DMS 273 treated with DMSO at 0.1 percent for 48 hours (cell line): ENCODE measurements around the gene MCUR1.
"Not testable (repeated sequence)": the region's sequence is repeated elsewhere in the genome, so short reads cannot be mapped to it uniquely, and the experiment has no call there.

Source experiments
- DNase-seq: peaks from one replicate; lab custom pipeline; 2025; lab: John Stamatoyannopoulos, UW

MCUR1 gene

DNA sequence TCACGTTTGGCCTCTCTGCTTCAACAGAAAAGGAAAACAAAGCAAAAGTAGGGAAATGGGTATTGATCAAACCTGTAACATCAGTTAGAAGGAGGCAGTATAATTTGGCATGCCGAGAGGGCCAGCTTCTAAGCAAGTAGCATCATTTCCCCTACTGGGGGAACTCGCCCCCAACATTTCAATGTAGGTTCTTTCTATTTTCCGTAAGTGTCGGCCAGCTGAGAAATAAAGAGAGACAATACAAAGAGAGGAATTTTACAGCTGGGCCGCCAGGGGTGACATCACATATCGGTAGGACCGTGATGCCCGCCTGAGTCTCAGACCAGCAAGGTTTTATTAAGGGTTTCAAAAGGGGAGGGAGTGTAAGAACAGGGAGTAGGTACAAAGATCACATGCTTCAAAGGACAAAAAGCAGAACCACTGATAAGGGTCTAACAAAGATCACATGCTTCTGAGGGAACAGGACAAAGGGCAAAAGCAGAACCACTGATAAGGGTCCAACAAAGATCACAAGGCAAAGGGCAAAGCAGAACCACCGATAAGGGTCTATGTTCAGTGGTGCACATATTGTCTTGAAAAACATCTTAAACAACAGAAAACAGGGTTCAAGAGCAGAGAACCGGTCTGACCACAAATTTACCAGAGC is 14.4 kb upstream of the MCUR1 start:
- not testable (repeated sequence) for DNase-seq

DNA sequence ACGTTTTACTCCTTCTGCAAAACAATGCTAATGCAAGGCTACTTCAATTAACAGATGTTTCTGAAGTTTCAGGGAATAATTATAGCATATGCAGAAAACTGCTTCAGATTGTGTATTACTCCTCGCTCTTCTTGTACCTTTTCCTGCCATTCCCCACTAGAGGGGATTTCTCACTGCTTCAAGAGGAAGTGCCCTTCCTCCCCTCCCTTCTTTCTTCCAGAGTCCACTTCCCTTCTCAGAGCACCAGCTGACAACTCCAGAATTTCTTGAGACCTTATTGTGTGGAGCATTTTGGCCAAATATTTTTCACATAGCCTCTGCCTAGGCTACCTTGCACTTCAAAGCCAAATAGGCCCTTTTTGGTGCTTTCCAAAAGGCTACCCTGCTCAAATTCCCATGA is 12.7 kb upstream of the MCUR1 start:
- no peak for DNase-seq

DNA sequence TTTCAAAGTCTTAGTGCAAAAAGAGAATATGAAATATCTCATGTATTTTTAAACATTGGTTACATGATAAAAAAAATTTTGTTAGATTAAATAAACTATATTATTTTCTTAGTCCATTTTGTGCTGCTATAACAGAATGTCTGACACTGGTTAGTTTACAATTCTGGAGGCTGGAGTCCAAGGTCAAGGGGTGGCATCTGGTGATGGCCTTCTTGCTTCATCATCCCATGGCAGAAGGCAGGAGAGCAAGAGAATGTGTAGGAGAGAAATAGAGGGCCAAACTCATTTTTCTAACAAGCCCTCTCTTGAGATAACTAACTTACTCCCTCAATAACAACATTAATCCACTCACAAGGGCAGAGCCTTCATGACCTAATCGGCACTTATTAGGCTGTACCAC is 11.5 kb upstream of the MCUR1 start:
- no peak for DNase-seq

DNA sequence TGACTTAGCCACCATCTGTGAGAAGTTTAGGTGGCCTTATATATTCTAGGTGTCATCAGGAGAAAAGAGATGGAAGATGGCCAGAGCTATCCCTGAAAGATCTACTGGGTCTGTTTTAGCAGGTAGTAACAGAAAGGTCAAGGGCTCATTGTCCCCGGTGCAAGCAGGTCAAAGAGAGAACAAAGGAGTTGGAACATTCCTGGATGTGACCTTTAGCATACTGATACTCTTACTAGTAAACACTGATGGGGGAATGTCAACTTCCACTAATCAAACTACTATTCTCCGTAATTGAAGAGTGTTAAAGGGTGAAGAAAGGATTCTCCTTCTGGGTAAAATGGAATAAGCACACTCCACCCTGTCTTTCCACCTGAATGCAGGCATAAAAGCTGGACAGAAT is 4.0 kb upstream of the MCUR1 start:
- no peak for DNase-seq

DNA sequence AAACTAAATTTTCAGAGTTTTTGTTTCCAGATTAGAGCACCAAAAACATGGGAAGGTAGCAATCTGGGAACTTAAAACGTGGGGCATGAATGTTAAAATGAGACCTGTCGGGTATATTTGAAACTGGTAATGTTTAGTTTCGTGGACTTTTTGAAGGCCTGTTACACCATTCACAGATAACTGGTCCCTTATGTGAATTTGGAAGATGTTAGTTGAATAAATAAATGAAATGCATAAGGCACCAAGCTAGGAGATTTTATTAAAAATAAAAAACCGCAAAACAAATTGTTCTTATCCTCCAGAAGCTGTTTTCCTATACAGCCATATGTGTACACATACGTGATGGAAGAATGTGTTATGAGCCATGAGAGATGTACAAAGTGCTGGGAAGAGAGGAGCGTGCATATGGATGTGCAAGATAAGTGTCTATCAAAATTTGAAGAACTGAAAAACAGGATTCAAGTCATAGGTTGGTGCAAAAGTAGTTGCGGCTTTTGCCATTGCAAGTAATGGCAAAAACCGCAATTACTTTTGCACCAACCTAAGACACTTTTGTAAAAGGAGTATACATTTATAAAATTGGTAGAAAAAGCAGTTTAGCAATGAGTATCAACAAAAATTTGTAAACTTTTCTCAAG is 700 bp upstream of the MCUR1 start:
- DNase-seq = no peak

DNA sequence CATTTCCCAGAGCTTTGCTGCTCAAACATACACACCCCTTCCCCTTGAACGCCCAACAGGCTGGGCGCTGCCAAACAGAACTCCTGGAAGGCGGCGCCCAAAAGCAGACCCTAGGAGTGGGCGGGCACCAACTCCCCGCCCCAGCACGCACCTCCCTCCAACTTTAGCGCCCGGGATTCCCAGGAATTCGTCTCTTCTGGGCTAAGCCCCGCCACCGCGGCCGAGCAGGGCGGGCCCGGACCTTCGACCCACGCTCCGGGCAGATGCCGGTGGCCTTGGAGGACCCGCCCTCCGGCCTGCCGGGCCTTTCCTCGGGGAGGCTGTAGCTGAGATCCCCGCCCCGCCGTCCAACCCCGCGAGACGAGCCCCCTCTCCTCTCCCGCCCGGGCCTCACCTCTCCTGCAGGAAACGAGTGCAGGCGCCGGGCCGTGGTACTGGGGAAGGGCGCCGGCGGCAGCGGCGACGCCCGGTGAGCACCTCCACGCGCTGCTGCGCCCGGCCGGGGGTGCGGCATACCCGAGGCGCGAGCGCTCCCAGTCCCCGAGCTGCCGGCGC is 659 bp downstream of the MCUR1 start:
- peak; percentile 28 for DNase-seq

DNA sequence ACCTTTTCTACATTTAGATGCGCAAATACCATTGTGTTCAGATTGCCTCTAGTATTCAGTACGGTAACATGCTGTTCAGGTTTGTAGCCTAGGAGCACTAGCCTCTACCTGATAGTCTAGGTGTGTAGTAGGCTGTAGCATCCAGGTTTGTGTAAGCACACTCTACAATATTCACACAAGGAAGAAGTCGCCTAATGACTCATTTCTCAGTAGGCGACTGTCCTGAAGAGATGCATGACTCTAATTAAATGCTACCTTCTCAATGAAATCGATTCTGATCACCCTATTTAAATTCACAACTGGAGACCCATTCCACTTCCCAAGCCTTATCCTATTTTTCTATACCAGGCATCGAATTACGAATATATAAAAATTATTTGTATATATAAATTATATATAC is 1.3 kb downstream of the MCUR1 start:
- no peak for DNase-seq

DNA sequence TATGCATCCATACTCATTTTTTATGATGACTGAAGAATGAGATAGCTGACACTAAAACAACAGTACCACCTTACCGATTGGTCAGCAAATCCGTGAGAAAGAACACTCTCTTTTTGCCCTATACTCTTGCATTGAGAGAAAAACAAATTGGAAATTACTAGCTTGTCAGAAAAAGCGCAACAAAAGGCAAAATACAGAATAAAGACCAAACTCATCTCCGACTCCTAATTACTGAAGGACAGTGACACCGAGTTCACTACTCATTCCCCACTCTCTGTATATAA is 2.1 kb downstream of the MCUR1 start:
- no peak for DNase-seq

DNA sequence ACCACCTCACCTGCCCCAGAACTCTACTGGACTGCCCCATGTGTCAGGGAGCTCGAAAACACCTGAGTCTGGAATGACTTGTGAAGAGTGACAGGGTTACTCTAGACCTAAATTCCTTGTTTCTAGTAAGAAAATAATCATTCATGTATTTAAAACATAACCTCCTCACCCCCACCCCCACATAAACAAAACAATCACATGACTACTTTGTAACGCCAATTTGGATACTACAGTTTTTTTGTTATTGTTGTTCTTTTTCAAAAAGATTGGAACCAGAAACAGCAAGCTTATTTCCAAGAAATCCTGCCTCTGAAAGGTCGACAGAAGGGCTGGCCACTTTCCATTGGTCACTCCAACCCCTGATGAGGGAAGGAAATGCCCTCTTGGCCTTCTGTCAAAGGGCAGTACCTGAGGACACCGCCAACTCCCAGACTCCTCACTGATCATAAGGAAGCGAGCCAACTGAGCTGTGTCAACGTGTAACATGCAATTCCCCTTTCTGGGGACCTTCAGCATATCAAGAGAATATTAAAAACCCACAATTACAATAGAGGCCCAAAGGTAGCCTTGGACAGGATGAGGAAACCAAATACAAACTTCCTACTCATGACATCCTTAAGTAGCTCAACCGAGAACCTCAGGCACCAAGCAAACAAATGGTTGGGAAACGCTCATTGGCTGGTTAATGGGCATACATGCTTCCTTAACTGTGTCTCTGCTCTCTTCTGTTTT is 2.6 kb downstream of the MCUR1 start:
- no peak for DNase-seq

DNA sequence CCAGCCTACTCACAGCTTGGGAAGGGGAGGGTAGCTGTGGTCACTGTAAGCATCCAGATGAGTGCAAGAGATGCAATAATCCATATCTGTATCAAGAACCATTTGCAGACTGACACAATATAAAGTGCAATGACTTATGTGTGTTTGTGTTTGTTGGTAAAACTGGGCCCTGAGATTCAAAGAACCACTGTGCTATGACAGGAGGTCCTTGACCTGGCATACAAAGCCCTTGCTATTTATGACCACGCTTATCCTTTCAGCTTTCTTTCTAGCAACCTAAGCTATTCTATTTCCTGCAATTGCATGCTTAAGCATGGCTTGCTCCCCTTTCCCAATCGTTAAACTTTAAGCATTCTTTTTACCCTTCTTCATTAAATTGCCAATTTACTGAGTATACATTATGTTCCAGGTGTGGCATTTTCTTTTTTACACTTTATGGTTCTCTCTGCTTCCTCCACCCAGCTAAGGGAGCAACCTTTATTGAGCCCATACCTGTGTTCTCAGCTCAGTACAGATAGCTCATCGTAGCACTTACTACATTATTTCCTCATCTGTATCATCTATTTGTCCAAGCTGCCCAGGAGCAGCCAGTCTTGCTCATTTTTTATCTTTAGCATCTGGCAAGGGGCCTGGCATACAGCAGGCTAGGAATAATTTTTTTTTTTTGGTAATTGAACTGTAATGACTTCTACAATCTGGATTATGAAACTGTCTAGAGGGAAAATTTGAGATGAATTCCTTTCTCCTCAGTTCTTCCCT is 3.5 kb downstream of the MCUR1 start:
- DNase-seq = no peak

DNA sequence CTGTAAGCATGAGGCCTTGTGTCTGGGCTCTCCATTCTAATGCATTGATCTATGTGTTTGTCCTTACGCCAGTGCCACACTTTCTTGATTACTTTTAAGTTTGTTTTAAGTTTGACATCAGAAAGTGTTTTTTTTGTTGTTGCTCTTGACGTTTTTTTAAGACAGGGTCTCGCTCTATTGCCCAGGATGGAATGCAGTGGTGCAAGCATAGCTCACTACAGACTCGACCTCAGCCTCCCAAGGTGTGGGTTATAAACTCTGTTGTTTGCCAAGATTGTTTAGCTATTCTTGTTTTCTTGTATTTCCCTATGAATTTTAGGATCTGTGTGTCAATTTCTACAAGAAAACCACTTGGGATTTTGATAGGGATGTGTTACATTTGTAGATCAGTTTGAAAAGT is 5.6 kb downstream of the MCUR1 start:
- no peak for DNase-seq

DNA sequence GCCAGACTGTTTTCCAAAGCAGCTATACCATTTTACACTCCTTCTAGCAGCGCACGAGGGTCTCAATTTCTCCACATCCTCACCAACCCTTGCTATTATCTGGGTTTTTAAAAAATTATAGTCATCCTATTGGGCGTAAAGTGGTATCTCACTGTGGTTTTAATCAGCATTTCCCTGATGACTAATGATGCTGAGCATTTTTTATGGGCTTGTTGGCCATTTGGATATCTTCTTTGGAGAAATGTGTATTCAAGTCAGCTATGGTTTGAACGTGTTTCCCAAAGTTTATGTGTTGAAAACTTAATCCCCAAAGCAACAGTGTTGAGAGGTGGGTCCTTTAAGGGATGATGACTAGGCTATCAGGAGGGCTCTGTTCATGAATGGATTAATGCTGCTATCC is 6.7 kb downstream of the MCUR1 start:
- DNase-seq = no peak

DNA sequence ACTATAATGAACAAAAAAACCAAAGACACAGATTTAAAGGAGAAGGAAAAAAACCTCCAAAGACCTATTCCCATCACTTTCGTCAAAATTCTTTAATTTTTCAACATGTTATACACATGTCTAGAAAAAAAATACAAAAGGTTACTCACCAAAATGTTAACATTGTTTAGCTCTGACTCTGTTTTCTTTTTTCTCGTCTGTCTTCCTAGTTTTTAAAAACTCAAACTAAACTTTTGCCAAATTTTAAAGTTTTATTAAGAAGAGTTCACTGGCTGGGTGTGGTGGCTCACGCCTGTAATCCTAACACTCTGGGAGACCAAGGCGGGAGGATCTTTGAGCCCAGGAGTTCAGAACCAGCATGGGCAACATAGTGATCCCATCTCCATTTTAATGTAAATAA is 10.8 kb downstream of the MCUR1 start:
- DNase-seq = no peak

DNA sequence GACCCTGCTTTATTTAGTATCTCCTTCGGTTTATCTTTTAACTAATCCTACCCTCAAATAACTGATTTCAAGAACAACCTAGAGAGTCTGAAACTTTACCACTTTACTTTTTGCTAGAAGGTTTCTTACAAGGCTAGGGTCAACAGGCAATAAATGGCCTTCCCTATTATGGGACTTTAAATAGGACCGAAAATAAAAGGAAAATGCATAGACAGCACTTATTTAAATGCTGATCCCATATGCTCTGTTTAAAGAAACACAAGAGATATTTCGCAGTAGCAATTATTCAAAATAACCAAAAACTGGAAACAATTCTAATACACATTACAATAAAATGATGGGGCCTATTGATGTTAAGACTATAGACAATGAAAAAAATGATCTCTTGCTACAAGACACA is 13.7 kb downstream of the MCUR1 start:
- no peak for DNase-seq

DNA sequence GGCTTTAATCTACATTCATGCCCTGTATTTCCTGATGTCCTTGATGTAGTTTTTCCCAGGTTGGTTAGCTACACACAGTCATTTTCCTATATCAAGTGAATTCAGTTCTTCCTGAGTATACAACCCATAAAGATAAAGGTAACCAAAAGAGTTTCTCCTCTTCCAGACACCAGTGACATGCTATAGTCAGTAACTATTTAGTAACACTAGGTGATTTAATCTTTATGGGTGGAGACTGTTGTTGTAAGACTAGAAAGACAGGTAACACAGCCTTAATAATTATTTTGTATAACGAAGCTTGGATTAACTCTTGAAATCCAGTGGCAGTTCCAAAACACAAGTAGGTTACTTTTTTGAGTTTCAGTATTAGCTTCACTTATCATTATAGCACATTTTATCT is 17.6 kb downstream of the MCUR1 start:
- no peak for DNase-seq

DNA sequence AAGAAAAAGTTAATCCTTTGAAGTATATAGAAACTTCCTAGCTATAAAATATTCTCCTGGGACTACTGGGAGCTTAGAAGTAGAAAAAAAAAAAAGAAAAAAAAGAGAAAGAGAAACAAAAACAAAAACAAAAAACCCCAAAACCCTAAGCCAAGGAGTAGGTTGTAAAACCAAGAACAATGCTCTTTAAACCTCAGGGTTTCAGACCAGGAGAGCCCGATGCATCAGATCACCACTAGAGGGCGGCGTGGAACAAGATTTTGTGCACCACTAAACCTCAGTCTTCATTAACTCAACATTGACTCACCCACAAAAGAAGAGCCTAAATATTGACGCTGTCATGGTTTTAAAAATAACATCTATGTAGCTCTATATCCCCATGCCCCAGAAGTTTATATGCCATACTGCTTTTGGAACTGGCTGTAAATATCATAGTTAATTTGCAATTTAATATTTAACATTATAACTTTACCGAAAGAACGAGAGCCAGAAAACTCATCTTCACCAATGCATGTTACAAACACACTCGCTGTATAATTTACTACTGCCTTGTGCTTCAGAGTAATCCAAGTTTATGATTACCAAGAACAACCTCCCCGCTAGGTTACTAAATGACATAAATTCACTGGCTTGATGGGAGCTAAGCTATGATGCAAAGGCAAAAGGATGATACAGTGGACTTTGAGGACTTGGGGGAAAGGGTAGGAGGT is 19.2 kb downstream of the MCUR1 start:
- peak; percentile 35 for DNase-seq

DNA sequence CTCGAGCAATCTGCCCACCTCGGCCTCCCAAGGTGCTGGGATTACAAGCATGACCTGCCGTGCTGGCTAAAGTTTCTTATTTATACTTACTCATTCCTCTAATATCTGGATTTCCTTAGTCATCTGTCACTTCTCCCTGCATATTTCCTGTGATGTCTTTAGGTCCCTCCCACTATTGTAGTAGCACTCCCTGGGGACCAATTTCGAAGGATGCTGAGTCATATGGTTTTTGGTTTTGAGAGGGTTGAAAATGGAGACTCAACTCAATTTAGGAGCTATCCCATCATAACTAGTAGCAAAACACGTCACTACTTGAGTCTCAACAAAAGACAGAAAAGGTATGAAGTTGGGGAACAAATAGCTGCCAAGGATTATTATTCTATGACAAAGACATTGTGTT is 20.2 kb downstream of the MCUR1 start:
- DNase-seq = no peak

DNA sequence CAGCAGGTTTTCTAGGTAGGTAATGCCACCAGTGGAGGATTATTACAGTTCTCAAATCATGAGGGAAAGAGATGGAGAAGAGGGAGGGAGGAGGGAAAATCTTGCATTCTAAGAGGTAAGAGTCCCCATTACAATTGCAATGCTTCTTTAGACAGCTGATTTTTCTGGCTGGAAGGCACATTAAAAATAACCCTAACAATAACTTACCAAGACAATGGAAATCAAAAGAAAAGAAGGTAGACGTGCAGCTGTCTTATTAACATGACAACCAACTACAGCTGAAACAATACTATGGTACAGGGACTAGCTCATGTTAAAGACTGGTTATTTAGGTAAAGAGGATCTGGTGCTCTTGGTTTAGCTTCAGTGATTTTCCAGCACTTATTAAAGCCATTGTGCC is 24.6 kb downstream of the MCUR1 start:
- DNase-seq = no peak

DNA sequence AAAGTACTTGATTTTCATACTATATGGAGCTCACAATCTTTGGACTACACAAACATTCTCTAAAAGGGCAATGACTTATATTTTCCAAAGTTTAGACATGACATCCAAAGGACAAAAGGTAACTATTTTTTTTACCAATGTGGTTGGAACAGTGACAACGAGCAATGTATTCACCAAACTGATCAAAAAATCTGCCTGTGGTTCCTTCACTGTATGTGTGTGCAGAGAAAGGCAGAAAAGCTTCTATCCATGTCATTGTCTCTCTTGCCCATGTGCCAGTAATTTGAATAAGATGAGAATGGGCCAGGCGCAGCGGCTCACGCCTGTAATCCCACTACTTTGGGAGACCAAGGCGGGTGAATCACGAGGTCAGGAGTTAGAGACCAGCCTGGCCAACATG is 25.5 kb downstream of the MCUR1 start:
- DNase-seq = no peak

DNA sequence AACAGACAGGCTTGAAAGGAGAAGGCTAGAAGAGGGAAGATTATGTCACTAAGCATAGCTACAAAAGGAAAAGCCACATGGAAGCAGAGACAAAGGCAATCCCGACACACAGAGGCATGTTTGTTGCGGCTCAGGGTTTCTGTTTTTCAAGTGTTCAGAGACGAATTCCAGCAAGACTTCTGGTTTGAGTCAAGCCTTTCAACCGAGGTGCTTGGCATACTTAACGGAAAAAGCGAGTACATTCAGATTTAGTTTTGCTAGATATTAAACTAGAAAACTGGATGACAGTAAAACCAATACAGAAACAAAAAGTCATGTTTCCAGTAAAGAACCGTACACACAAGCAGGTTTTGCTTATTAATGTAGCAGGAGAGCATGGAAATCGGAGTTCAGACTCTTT is 27.2 kb downstream of the MCUR1 start:
- no peak for DNase-seq

DNA sequence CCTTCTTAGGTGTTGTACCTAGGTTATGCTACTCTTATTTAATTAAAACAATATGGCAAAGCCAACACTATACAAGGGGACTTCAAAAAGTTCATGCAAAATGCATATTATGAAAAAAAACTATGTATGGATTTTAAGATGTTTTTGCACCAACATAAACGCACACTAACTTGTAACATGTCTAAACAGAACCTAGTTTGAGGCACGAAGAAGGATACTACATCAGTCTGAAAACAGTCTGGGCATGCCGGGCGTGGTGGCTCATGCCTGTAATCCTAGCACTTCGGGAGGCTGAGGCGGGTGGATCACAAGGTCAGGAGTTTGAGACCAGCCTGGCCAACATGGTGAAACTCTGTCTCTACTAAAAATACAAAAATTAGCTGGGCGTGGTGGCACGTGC is 34.2 kb downstream of the MCUR1 start:
- not testable (repeated sequence) for DNase-seq

DNA sequence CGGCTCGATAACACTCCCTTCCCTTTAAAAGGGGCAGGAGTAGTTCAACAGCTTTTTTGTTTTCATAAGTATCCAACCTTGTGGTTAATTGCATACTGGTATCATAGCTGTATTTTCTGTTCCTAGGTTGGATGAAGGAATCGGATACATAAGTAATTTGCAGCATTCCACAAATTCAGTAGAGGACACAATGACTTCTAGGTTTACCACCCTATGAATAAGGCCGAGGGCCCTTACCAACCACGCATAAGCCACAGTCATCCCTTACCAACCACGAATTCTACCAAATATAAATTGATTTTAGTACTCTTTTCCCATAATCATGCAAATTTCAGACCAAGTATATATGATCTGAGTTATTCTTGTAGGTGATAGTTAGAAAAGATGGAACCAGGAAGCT is 36.3 kb downstream of the MCUR1 start:
- no peak for DNase-seq
